Testis (tissue), 2 donors: Measurements from ENCODE around the gene ATRN.

Experiments used
- POLR2A ChIP-seq: fragments of 450-650 bp; IDR thresholded peaks from one replicate; pipeline ENCODE4 v1.6.1; 2017; ENCODE audit warnings: antibody characterized with exemption, mild to moderate bottlenecking, moderate library complexity
- TF ChIP-seq, protein P1 (sequence below), 3 experiments: fragments of 450-650 bp in 2 of 3; fragments of 200-600 bp in 1 of 3; sonication (generic) in 1 of 3; IDR thresholded peaks; one replicate each; pipeline ENCODE4 v1.5.1; 2016 to 2019; ENCODE audit warnings: antibody characterized with exemption in 3 of 3, mild to moderate bottlenecking in 2 of 3, moderate library complexity in 1 of 3

DNA sequence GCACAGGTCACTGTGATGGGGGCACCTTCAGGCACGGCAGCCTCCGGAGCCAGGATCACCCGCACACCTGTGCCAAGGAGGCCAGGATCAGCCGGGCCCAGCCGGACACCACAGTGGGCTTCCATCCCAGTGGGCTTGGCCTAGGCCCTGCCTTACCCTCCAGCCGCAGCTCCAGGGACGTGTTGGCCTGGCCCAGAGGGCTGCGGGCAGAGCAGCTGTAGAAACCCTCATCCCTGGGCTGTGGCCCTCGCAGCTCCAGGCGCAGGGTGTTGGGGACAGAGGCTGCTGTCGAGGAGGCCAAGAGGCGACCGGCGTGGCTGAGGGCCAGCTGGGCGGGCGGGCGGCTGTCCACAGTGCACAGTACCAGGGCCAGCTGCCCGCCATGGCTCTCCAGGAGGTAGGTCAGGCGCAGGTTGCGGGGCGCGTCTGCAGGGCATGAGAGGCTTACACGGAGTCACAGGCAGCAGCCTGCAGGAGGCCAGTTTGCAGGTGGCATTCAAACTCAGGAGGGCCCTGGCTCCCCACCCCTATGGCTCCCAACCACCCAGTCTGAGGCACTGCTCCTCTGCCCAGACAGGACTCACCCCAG is 222.0 kb downstream of the ATRN start:
- TF ChIP-seq, protein P1, sequence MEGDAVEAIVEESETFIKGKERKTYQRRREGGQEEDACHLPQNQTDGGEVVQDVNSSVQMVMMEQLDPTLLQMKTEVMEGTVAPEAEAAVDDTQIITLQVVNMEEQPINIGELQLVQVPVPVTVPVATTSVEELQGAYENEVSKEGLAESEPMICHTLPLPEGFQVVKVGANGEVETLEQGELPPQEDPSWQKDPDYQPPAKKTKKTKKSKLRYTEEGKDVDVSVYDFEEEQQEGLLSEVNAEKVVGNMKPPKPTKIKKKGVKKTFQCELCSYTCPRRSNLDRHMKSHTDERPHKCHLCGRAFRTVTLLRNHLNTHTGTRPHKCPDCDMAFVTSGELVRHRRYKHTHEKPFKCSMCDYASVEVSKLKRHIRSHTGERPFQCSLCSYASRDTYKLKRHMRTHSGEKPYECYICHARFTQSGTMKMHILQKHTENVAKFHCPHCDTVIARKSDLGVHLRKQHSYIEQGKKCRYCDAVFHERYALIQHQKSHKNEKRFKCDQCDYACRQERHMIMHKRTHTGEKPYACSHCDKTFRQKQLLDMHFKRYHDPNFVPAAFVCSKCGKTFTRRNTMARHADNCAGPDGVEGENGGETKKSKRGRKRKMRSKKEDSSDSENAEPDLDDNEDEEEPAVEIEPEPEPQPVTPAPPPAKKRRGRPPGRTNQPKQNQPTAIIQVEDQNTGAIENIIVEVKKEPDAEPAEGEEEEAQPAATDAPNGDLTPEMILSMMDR (IDR thresholded peaks at IDR 0.05), result no peak
- no peak for TF ChIP-seq POLR2A
